KG1 (cell line): ENCODE data around the gene TXNDC17.
"Not testable (repeated sequence)": the region's sequence is repeated elsewhere in the genome, so short reads cannot be mapped to it uniquely, and the experiment has no call there.

Experiments used
- DNase-seq: peaks from one replicate; lab custom pipeline; 2025; lab: John Stamatoyannopoulos, UW

The TXNDC17 gene

GRCh38 chr17:6661464-6661848 is 20.6 kb downstream of the TXNDC17 start:
- DNase-seq: no peak

- DNase-seq: not testable (repeated sequence)
Observed at GRCh38 chr17:6663200-6663599, 22.3 kb downstream of the TXNDC17 start.

- DNase-seq: no peak
Observed at GRCh38 chr17:6666077-6666521, 25.2 kb downstream of the TXNDC17 start.

GRCh38 chr17:6666557-6666956 is 25.7 kb downstream of the TXNDC17 start:
- DNase-seq: no peak

GRCh38 chr17:6667516-6667915 is 26.7 kb downstream of the TXNDC17 start:
- no peak for DNase-seq

- DNase-seq: no peak
Observed at GRCh38 chr17:6668219-6668618, 27.4 kb downstream of the TXNDC17 start.

- no peak for DNase-seq
Observed at GRCh38 chr17:6668727-6669425, 28.0 kb downstream of the TXNDC17 start.

- no peak for DNase-seq
Observed at GRCh38 chr17:6669479-6670212, 28.8 kb downstream of the TXNDC17 start.

GRCh38 chr17:6670571-6670970 is 29.7 kb downstream of the TXNDC17 start:
- DNase-seq: no peak

- no peak for DNase-seq
Observed at GRCh38 chr17:6670999-6671398, 30.1 kb downstream of the TXNDC17 start.

- DNase-seq: no peak
Observed at GRCh38 chr17:6671431-6671830, 30.6 kb downstream of the TXNDC17 start.

- no peak for DNase-seq
Observed at GRCh38 chr17:6674586-6674985, 33.7 kb downstream of the TXNDC17 start.

GRCh38 chr17:6675201-6675825 is 34.5 kb downstream of the TXNDC17 start:
- DNase-seq: no peak

- no peak for DNase-seq
Observed at GRCh38 chr17:6676802-6677157, 35.9 kb downstream of the TXNDC17 start.

- no peak for DNase-seq
Observed at GRCh38 chr17:6677158-6677831, 36.4 kb downstream of the TXNDC17 start.

- no peak for DNase-seq
Observed at GRCh38 chr17:6677946-6678345, 37.1 kb downstream of the TXNDC17 start.

GRCh38 chr17:6679241-6679640 is 38.4 kb downstream of the TXNDC17 start:
- no peak for DNase-seq

- DNase-seq: no peak
Observed at GRCh38 chr17:6681176-6681575, 40.3 kb downstream of the TXNDC17 start.

GRCh38 chr17:6681671-6682070 is 40.8 kb downstream of the TXNDC17 start:
- no peak for DNase-seq

- no peak for DNase-seq
Observed at GRCh38 chr17:6682339-6682738, 41.5 kb downstream of the TXNDC17 start.

GRCh38 chr17:6683081-6683684 is 42.3 kb downstream of the TXNDC17 start:
- no peak for DNase-seq
